EH (cell line): ENCODE measurements around the gene PHPT1.
A peak's percentile ranks its signal among the peaks of the same experiment; 100 is the strongest.
"Not testable (repeated sequence)": the region's sequence is repeated elsewhere in the genome, so short reads cannot be mapped to it uniquely, and the experiment has no call there.

Source experiments
- DNase-seq: peaks from one replicate; pipeline ENCODE4 v3.0.0-alpha.2; 2015; ENCODE audit warnings: low read depth

Gene PHPT1

GRCh38 chr9:136860933-136861873 is 12.0 kb downstream of the PHPT1 start:
- no peak for DNase-seq

- no peak for DNase-seq
These were observed 12.8 kb downstream of the PHPT1 start for GRCh38 chr9:136861874-136862457.

GRCh38 chr9:136862849-136863622 is 13.8 kb downstream of the PHPT1 start:
- DNase-seq = no peak

DNA sequence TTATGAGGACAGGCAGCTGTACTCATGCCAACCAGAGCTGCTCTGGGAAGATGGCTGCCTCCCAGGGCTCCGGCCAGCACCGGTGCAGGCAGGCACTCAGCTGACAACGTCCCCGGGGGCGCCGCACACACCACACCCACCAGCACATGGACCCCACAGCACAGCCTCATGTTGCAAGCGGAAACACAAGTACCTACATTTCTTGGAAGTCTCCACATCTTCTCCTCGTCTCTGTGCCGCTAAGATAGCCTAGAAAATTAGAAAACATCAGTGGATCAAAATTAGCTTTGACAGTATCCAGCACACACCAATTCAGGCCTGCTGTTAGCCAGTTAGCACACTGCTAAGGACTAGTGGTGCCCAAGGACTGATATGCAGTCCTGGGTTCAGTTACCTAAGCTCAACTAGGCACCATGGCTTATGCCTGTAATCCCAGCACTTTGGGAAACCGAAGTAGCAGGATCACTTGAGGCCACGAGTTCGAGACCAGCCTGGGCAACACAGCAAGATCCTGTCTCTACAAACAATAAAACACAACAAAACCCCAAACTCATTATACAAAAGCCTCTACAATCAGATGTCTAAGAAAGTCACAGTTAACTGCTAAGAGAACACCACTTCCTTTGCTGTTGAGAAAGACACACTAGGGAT is 14.5 kb downstream of the PHPT1 start:
- DNase-seq = no peak

- no peak for DNase-seq
These were observed 16.0 kb downstream of the PHPT1 start for GRCh38 chr9:136865041-136865767.

GRCh38 chr9:136865768-136866103 is 16.5 kb downstream of the PHPT1 start:
- DNase-seq = no peak

DNA sequence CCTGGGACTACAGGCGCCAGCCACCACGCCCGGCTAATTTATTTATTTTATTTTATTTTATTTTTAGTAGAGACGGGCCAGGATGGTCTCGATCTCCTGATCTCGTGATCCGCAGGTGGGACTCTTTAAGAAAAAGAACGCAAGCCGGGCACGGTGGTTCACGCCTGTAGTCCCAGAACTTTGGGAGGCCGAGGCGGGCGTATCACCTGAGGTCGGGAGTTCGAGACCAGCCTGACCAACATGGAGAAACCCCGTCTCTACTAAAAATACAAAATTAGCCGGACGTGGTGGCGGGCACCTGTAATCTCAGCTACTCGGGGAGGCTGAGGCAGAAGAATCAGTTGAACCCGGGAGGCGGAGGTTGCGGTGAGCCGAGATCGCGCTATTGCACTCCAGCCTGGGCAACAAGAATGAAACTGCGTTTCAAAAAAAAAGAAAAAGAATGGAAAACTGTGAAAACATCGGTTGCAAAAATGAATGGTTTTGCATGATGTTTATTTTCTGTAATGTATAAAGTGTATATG is 17.8 kb downstream of the PHPT1 start:
- DNase-seq = not testable (repeated sequence)

GRCh38 chr9:136867480-136867879 is 18.3 kb downstream of the PHPT1 start:
- no peak for DNase-seq

GRCh38 chr9:136867917-136868316 is 18.7 kb downstream of the PHPT1 start:
- no peak for DNase-seq

GRCh38 chr9:136868644-136869043 is 19.4 kb downstream of the PHPT1 start:
- DNase-seq = no peak

GRCh38 chr9:136869611-136870010 is 20.4 kb downstream of the PHPT1 start:
- not testable (repeated sequence) for DNase-seq

DNA sequence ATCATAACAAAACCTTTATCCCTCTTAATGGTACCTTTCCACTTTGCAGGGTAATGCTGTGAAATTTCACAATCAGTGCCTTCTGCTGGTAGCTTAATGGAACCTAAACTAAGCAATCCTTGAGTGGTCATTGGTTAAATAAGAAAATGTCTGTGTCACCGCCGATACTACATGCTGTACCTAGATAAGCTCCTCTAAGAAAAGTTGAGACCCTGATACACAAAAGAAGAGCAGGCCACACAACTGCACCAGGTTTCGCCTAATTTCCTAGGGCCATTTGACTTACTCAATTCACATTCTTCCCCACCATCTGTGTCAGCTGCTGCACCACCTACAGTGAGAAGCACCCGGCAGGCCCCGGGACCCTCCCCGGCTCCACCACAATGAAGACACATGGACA is 25.9 kb downstream of the PHPT1 start:
- no peak for DNase-seq

GRCh38 chr9:136876476-136876875 is 27.3 kb downstream of the PHPT1 start:
- DNase-seq = no peak

DNA sequence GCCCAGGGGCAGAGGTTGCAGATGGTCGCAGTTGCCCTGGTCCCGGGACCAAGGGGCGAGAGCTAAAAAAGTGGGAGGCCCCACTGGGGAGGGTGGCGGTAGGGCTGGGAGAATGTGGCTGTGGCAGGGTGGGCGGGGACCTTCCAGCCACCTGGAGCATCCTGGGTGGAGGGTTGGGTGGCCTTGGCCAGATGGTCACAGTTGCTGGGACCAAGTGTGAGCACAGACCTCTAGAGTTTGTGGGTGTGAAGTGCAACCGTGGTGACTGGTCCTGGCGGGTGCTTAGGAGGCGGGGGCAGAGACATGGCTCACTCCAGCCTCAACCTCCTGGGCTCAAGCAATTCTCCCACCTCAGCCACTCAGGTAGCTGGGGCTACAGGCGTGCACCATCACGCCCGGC is 31.4 kb downstream of the PHPT1 start:
- DNase-seq = no peak

- DNase-seq = peak; percentile 22
These were observed 32.5 kb downstream of the PHPT1 start for GRCh38 chr9:136881691-136882108.

DNA sequence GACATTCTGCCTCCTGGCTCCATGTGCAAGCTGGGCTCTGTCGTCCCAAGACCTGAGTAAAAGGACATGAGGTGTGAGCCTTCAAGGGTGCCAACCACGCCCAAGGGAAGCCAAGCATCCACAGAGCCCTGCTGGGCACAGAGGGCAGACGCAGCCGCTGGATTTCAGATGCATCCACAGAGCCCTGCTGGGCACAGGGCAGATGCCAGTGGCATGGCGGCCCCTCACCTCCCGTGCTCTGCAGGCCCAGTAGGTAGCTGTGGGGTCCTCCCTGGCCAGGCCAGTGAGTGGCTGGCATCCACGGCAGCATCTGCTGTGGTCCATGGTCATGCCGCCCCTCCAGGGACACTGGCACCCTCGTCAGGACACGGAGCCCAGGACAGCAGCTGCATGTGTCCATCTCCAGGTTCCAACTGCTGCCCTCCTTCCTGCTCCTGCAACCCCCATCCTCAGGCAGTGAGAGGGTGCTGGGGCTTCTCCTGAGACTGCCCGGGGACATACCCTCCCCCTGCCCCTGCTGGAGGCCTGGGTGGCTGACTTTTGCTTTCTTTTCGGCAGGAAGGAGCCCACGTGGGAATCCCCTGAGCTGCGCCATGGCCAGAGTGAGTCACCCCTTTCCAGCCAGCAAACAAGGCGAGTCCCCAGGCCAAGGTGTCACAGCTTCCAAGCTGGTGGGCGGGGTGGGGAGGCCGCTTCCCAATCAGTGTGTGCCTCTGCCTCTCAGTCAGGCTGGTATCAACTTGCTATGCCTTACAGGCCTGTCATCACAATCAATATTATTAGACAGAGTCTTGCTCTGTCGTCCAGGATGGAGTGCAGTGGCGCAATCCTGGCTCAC is 33.1 kb downstream of the PHPT1 start:
- DNase-seq = peak; percentile 81

GRCh38 chr9:136882947-136883283 is 33.7 kb downstream of the PHPT1 start:
- not testable (repeated sequence) for DNase-seq

DNA sequence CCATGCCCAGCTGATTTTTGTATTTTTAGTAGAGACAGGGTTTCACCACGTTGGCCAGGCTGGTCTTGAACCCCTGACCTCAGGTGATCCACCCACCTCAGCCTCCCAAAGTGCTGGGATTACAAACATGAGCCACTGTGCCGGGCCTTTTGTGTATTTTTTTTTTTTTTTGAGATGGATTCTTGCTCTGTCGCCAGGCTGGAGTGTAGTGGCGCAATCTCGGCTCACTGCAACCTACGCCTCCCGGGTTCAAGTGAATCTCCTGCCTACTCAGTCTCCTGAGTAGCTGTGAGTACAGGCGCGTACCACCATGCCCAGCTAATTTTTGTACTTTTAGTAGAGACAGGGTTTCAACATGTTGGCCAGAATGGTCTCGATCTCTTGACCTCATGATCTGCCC is 34.5 kb downstream of the PHPT1 start:
- not testable (repeated sequence) for DNase-seq

DNA sequence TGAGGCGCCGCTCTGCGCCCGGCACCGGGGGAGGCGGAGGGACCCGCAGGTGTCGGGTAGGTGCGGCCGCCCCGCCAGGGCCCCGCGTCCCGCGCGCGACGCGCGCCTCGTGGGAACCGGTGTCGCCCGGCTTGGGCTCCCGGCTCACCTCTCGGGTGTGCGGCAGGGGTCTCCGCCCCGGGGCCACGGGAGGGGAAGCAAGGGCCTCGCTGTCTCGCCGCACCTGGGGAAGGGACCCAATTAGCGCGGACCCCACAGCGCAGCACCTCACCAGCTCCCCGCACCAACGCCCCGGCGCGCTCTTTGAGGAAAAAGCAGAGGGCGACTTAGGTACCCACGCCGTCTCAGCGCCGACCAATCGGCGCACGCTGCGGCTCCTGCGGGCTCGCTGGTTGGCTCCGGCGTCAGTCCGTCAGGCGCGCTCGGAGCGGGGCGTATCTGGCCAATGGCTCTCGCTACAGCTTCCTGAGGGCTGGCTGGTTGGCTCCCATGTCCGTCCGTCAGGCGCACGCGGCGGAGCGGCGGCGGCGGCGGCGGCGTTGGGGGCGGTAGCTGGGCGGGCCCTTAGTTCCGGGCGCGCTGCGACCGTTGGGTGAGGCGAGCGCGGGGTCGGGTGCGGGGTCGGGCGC is 36.9 kb downstream of the PHPT1 start, which contains the start of gene TRAF2:
TRAF2 (plus strand) TSS at position 567 of the 629 bp plus-strand sequence. CDS start 12,225 bp downstream, outside the sequence.
- DNase-seq = peak; percentile 97
